ENCODE results near the gene MUS81.

Gene MUS81

DNA sequence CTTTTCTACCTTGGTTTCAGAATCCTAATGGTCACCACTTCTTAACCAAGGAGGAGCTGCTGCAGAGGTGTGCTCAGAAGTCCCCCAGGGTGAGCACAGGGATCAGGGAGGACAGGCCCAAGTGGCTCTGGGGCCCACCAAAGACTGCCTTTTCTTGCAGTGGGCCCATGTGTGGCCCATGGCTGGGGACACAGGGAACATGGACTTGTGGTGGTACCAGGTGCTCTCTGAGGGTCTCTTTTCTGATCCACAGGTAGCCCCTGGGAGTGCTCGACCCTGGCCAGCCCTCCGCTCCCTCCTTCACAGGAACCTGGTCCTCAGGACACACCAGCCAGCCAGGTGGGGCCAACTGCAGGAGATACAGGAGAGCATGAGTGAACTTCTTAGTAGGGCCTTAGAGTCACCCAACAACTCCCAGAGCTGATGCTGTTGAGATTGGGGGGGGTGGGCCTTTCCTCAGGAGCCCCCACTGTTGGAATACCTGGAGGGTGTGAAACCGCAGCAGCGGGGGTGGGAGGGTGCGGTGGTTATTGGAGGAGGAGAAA, 2.0 kb downstream of the MUS81 start:
- in situ Hi-C loops (cut with MboI; ENCODE audit: low sequenced_read_pairs, unreplicated experiment): no loop called here
- no peak for TF ChIP-seq CTCF (IDR thresholded peaks at IDR 0.05; ENCODE audit: borderline replicate concordance, control extremely low read depth, extremely low read depth, insufficient read depth, missing control alignments)

DNA sequence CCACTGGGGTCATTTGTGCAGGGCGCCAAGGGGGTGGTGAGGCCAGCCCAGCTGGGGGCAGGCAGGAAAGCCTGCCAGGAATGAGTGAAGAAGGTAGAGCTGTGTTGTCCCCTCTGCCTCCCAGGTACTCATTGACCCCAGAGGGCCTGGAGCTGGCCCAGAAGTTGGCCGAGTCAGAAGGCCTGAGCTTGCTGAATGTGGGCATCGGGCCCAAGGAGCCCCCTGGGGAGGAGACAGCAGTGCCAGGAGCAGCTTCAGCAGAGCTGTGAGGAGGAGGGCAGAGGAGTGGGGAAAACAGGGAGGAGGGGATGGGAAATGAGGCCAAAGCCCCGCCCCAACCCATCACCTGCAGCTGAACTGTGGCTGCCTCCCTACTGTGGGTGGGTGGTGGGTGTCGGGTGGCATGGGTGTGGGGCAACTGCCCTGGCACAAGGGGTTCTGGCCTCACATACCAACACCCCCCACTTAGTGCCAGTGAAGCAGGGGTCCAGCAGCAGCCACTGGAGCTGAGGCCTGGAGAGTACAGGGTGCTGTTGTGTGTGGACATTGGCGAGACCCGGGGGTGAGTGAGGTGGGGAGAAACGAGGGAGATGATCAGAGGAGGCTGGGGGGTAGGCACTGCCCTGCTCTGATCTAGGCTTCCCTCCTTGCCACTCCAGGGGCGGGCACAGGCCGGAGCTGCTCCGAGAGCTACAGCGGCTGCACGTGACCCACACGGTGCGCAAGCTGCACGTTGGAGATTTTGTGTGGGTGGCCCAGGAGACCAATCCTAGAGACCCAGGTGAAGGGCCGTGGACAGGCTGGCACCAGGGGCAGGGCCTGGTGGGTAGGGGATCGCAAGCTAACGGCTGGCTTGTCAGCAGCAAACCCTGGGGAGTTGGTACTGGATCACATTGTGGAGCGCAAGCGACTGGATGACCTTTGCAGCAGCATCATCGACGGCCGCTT, 3.0 kb downstream of the MUS81 start:
- DNase-seq (ENCODE audit: low spot score): no peak
- TF ChIP-seq CTCF (IDR thresholded peaks at IDR 0.05; ENCODE audit: borderline replicate concordance, control extremely low read depth, extremely low read depth, insufficient read depth, missing control alignments): no peak
- in situ Hi-C loops (cut with MboI; ENCODE audit: low sequenced_read_pairs, unreplicated experiment): no loop called here

More for the DNA sequence above, 2.0 kb downstream of the MUS81 start:
- no peak for DNase-seq (ENCODE audit: low spot score)

GRCh38 chr11:65863889-65864705, 3.9 kb downstream of the MUS81 start:
- in situ Hi-C loops (cut with MboI; ENCODE audit: low sequenced_read_pairs, unreplicated experiment): no loop called here
- no peak for DNase-seq (ENCODE audit: low spot score)
- TF ChIP-seq CTCF (IDR thresholded peaks at IDR 0.05; ENCODE audit: borderline replicate concordance, control extremely low read depth, extremely low read depth, insufficient read depth, missing control alignments): no peak

DNA sequence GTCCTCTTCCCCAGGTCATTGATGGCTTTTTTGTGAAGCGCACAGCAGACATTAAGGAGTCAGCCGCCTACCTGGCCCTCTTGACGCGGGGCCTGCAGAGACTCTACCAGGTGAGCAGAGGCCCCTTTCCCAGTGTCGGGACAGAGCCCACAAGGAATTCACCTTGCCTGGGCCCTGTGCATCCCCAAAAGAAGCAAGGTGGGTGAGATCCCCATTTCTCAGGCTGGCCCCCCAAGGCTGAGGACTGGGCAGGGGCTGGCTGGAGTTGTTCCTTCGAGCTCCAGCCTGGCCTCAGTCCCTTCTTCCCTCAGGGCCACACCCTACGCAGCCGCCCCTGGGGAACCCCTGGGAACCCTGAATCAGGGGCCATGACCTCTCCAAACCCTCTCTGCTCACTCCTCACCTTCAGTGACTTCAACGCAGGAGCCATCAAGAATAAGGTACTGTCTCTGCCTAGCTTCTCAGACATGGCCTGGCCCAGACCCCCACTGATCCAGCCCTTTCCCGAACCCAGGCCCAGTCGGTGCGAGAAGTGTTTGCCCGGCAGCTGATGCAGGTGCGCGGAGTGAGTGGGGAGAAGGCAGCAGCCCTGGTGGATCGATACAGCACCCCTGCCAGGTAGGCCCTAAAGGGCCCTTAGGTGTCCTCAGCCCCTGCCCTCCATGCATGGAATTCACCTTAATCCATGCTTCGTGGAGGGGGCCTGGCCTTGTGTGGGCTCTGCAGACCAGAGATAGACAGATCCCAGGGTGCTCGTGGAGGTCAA, 4.7 kb downstream of the MUS81 start:
- no peak for DNase-seq (ENCODE audit: low spot score)
- in situ Hi-C loops (cut with MboI; ENCODE audit: low sequenced_read_pairs, unreplicated experiment): no loop called here
- no peak for TF ChIP-seq CTCF (IDR thresholded peaks at IDR 0.05; ENCODE audit: borderline replicate concordance, control extremely low read depth, extremely low read depth, insufficient read depth, missing control alignments)

- no peak for TF ChIP-seq CTCF (IDR thresholded peaks at IDR 0.05; ENCODE audit: borderline replicate concordance, control extremely low read depth, extremely low read depth, insufficient read depth, missing control alignments)
- in situ Hi-C loops (cut with MboI; ENCODE audit: low sequenced_read_pairs, unreplicated experiment): no loop called here
- no peak for DNase-seq (ENCODE audit: low spot score)
These were observed 5.4 kb downstream of the MUS81 start for GRCh38 chr11:65865550-65866172.
